ENCODE data around the gene MTARC2. TPM values are rescaled to one million over a fixed set of nuclear protein-coding genes. Genes with fewer than 3 reads are reported as not detected.

Gene MTARC2
- total RNA-seq, 1 donor from 2014 or later: 13.3 TPM

GRCh38 chr1:220828179-220828490 lies 80.0 kb downstream of the MTARC2 start:
- no peak for DNase-seq

DNA sequence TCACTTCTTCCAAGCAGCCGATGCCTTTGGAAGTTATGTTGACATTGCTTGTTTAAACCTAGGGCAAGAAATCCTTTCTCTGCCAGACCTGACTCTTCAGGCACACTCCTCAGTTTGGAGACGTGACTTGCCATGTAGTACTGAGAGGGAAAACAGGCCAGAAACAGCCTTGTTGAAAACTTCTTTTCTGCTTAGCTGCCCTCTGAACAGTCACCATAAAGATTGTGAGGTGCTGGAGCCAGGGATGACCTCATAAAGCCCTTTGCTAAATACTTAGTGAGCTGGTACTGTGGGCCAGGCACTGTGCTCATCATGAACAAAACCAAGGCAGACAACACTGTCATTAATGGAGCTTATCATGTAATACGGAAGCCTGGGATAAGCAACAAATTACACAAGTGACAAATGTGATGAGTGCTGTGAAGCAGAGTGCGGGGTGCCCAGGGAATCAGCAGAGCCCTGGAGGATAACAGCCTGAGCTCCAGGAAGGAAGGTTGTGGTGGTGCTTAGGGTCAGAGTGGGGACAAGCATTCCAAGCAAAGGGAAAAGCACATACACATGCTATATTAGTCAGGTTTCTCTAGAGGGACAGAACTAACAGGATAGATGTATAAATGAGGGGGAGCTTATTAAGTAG lies 80.9 kb downstream of the MTARC2 start:
- DNase-seq: no peak

GRCh38 chr1:220833436-220833835 lies 85.3 kb downstream of the MTARC2 start:
- DNase-seq: no peak

Other genes starting within 250 kb of the MTARC2 start
- 9.3 TPM for gene MARK1, start 220.2 kb upstream of the MTARC2 start, total RNA-seq
- 20.6 TPM for gene C1orf115, start 58.0 kb upstream of the MTARC2 start, total RNA-seq
- 5.1 TPM for gene MTARC1, start 38.6 kb downstream of the MTARC2 start, total RNA-seq
- 8.3 TPM for gene HLX, start 131.1 kb downstream of the MTARC2 start, total RNA-seq